ENCODE results near the gene NOP56. TPM values are rescaled to one million over a fixed set of nuclear protein-coding genes. Genes with fewer than 3 reads are reported as not detected.
A peak's percentile ranks its signal among the peaks of the same experiment; 100 is the strongest.
"Not testable (repeated sequence)": the region's sequence is repeated elsewhere in the genome, so short reads cannot be mapped to it uniquely, and the experiment has no call there.

Gene NOP56
- total RNA-seq, 4 donors from 2014 or later, result 73.0 to 174 (median 137) TPM

GRCh38 chr20:2694008-2694471 is 41.6 kb downstream of the NOP56 start:
- no peak overlapping the region for H3K27ac ChIP-seq
- intact Hi-C loops (cut with DNase I), result no loop called here
- WGBS, 2 donors, result 42% methylated on average over 10 of the region's 23 CpGs; no CpG with 5 or more reads in 1 of the 2 donors
- DNase-seq, result no peak
- peak overlapping the region in 3 of 4 donors; percentile 33 to 71 (median 61) for H3K4me3 ChIP-seq
- H3K27me3 ChIP-seq, result peaks cover 0 to 67% (median 6%) of the 10 kb centered on the region in 4 donors
- peaks cover 6 to 27% (median 14%) of the 10 kb centered on the region in 3 donors for H3K4me1 ChIP-seq
- no peak for TF ChIP-seq POLR2A (IDR thresholded peaks at IDR 0.05)
- no peak for TF ChIP-seq CTCF (IDR thresholded peaks at IDR 0.05)
- no peaks in the 10 kb centered on the region for H3K36me3 ChIP-seq
- H3K9me3 ChIP-seq, result no peaks in the 10 kb centered on the region

- Histone ChIP-seq H3K27me3 (peaks cover 0 to 67% (median 6%) of the 10 kb centered on the region in 4 donors), H3K4me3 (no peak overlapping the region), H3K9me3 (no peaks in the 10 kb centered on the region), H3K27ac (no peak overlapping the region), H3K36me3 (no peaks in the 10 kb centered on the region), H3K4me1 (peaks cover 6 to 27% (median 14%) of the 10 kb centered on the region in 3 donors)
- intact Hi-C loops (cut with DNase I), result no loop called here
- TF ChIP-seq POLR2A (IDR thresholded peaks at IDR 0.05) (no peak), CTCF (IDR thresholded peaks at IDR 0.05) (no peak)
- WGBS, 2 donors, result 70 to 81% methylated on average over 12 to 13 of the region's 13 CpGs
- no peak for DNase-seq
Observed at GRCh38 chr20:2694519-2694918, 42.1 kb downstream of the NOP56 start.

GRCh38 chr20:2695206-2695983 is 43.0 kb downstream of the NOP56 start:
- Histone ChIP-seq H3K9me3 (no peaks in the 10 kb centered on the region), H3K4me3 (no peak overlapping the region), H3K4me1 (peaks cover 6 to 27% (median 14%) of the 10 kb centered on the region in 3 donors), H3K27me3 (peaks cover 0 to 67% (median 6%) of the 10 kb centered on the region in 4 donors), H3K36me3 (no peaks in the 10 kb centered on the region), H3K27ac (no peak overlapping the region)
- intact Hi-C loops (cut with DNase I), result no loop called here
- WGBS, 2 donors, result 80 to 84% methylated on average over 13 of the region's 13 CpGs
- DNase-seq, result no peak
- TF ChIP-seq POLR2A (IDR thresholded peaks at IDR 0.05) (no peak), CTCF (IDR thresholded peaks at IDR 0.05) (no peak)

GRCh38 chr20:2695984-2696525 is 43.6 kb downstream of the NOP56 start:
- 87 to 91% methylated on average over 6 to 12 of the region's 12 CpGs for WGBS, 2 donors
- DNase-seq; H3K27ac ChIP-seq; H3K4me3 ChIP-seq; H3K9me3 ChIP-seq; H3K36me3 ChIP-seq; intact Hi-C loops (cut with DNase I): not testable (repeated sequence)
- Histone ChIP-seq H3K27me3 (peaks cover 0 to 73% (median 6%) of the 10 kb centered on the region in 4 donors), H3K4me1 (peaks cover 6 to 27% (median 14%) of the 10 kb centered on the region in 3 donors)

- Histone ChIP-seq H3K4me1 (peaks cover 6 to 24% (median 11%) of the 10 kb centered on the region in 3 donors), H3K27me3 (peaks cover 0 to 72% (median 6%) of the 10 kb centered on the region in 4 donors), H3K9me3 (no peaks in the 10 kb centered on the region), H3K4me3 (no peak overlapping the region), H3K27ac (no peak overlapping the region), H3K36me3 (no peaks in the 10 kb centered on the region)
- no peak for DNase-seq
- WGBS, 2 donors, result 85 to 86% methylated on average over 5 to 6 of the region's 9 CpGs
- intact Hi-C loops (cut with DNase I), result no loop called here
- no peak for TF ChIP-seq POLR2A (IDR thresholded peaks at IDR 0.05)
- TF ChIP-seq CTCF (IDR thresholded peaks at IDR 0.05), result no peak
Observed at GRCh38 chr20:2696646-2697045, 44.2 kb downstream of the NOP56 start.
